ENCODE results near the gene RASGRP3. TPM values are rescaled to one million over a fixed set of nuclear protein-coding genes. Genes with fewer than 3 reads are reported as not detected.

RASGRP3 gene
- total RNA-seq, 1 donor from 2014 or later: 184 TPM

- no peak for DNase-seq (ENCODE audit: low read depth in 2 of 2)
Observed at GRCh38 chr2:33492399-33493134, 16.1 kb downstream of the RASGRP3 start.

- DNase-seq (ENCODE audit: low read depth in 2 of 2): peak in 1 of 2 donors; percentile 60
Observed at GRCh38 chr2:33494155-33494779, 17.8 kb downstream of the RASGRP3 start.

DNA sequence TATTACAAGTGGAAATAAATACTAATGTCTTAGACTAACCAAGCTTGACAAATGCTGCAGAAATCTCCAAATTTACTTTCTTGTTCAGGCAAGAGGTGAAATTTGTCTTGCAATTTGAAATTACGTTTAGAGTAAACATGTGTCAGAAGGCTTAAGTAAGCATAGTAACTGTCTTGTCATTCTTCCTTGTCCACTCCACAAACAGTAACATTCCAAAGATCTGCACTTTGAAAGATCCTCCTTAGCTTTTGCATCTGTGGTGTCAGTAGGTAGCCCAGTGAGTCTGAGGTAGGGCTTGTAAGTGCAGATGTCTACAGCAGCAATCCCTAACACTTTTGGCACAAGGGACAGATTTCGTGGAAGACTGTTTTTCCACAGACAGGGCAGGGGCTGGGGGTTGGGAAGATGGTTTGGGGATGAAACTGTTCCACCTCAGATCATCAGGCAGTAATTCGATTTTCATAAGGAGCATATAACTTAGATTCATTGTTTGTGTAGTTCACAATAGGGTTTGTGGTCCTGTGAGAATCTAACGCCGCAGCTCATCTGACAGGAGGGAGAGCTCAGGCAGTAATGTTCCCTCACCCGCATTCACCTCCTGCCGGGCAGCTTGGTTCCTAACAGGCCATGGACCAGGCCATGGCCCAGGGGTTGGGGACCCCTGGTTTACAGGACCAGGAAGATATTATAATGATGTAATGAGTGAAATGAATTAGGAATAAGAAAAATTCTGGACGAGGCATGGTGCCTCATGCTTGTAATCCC is 18.6 kb downstream of the RASGRP3 start:
- no peak for DNase-seq (ENCODE audit: low read depth in 2 of 2)

DNA sequence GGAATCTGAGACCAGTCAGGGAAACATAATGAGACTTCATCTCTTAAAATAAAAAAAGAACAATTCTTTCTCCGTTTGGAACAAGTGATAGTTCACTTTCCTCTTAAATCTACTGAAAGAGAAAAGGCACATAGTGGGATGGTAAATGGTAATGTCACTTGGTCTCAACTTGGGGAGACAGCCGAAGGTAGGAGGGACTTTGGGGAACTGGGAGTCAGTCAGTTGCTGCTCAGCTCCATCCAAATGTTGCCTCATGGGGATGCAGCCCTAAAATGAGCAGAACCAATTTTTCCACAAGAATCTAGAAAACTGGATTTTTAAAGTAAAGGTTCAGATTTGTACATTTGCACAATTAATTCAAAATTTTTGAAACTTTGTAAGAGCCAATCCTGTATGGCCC is 19.2 kb downstream of the RASGRP3 start:
- DNase-seq (ENCODE audit: low read depth in 2 of 2): no peak

DNA sequence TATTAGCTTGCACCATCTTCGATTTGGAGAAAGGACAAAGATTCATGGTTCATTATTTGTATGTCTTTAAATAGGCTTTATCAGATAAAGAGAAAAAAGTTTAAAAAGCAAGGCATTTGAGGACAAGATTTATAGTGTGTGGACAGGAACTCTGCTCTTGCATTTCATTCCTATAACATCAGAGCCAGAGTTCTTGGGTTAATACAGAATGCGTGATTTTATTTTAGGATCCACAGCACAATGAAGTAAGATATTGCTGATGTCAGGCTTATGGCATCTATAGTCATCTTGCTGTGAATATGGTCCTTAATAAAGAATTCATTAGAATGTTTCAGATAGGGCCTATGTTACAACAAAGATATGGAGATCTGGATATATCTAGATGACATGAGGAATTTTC is 19.7 kb downstream of the RASGRP3 start:
- DNase-seq (ENCODE audit: low read depth in 2 of 2): peak in 1 of 2 donors; percentile 41

DNA sequence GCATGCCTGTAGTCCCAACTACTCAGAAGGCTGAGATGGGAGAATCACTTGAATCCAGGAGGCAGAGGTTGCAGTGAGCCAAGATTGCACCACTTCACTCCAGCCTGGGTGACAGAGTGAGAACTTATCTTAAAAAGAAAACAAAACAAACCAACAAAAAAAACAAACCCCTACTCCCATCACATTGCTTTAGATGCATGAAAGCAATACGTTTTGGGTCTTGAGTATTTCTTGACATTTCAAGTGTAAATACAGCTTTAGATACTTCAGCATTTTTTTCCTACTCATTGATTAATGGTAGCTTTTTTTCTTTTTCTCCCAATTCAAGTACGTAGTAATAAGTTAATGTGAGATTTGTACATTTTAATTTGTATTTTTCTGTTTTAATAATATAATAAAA is 20.3 kb downstream of the RASGRP3 start:
- DNase-seq (ENCODE audit: low read depth in 2 of 2): no peak

DNA sequence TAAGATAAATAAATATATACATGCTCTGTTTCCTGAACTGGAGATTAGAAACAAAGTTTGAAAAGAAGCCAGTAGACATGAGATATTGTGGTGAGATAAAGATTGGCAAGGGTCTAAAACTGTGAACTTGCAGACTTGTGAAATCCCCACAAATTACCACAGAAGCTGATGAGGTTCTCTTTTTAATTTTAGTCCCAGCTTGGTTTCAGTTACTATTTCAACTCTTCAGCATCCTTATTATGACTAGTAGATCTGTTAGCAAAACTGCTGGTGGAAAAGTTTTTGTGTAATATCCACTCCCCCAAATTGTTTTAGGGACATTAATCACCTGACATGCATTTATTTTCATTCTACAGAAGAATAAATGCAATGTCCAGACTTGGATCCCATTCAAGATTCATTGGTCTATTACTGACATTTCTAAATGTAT is 20.8 kb downstream of the RASGRP3 start:
- DNase-seq (ENCODE audit: low read depth in 2 of 2): peak in 1 of 2 donors; percentile 86

GRCh38 chr2:33498291-33498956 is 22.0 kb downstream of the RASGRP3 start:
- peak in 1 of 2 donors; percentile 56 for DNase-seq (ENCODE audit: low read depth in 2 of 2)

GRCh38 chr2:33500177-33500576 is 23.7 kb downstream of the RASGRP3 start:
- no peak for DNase-seq (ENCODE audit: low read depth in 2 of 2)

DNA sequence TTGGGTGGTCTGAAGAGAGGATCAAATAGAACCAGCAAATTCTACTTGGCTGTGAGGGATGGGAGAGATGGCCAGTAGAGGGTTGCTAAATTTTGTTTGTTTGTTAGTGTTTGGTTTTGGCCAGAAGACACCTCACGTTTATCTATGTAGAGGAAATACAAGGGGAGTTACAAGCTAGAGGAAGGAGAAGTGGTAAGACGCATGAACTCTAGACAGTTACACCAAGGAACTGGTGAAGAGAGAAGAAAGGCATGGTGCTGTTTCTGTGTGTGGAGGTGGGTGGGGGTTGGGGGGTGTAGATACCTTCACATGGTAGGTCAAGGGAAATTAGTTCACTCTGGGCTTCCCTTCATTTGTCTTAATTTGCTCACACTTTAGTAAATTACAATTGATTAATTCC is 25.6 kb downstream of the RASGRP3 start:
- no peak for DNase-seq (ENCODE audit: low read depth in 2 of 2)

- DNase-seq (ENCODE audit: low read depth in 2 of 2): no peak
Observed at GRCh38 chr2:33503002-33503401, 26.6 kb downstream of the RASGRP3 start.

GRCh38 chr2:33505966-33506365 is 29.5 kb downstream of the RASGRP3 start:
- DNase-seq (ENCODE audit: low read depth in 2 of 2): no peak

- no peak for DNase-seq (ENCODE audit: low read depth in 2 of 2)
Observed at GRCh38 chr2:33509908-33510585, 33.6 kb downstream of the RASGRP3 start.

DNA sequence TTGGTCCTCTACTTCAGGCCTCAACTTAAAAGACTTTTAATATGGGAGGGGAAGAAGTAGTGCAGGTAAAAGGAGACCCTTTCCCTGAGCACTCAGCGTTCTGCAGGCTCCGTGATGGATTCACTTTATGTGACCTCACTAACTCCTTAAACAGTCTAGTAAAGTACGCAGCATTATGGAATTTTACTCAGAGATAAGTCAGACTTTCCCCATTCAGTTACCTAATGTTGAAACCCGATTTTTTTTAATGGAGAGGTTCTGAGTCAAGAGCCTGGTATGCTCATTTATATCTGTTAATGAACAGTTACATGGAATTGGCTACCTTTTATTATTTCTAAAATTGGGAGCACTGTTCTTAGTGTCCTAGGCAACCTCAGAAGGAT is 34.1 kb downstream of the RASGRP3 start:
- DNase-seq (ENCODE audit: low read depth in 2 of 2): no peak

GRCh38 chr2:33511141-33511540 is 34.7 kb downstream of the RASGRP3 start:
- no peak for DNase-seq (ENCODE audit: low read depth in 2 of 2)

DNA sequence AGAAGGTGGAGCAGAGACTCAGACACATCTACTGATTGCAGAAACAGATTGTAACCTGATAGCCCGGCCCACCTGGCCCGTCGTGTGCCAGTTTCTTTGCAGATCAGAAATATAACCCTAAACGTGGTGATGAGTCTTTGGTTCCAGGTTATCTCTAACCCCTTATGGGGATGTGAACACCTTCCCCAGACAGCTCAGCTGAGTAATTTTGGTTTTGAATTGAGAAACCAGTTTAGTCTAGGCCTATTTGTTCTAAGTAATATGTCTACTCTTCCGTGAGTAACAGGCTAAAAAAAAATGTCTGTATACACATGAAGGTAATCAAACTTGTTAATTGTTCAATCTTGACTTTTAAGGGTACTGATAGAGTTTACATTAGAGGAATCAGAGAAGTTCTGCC is 35.7 kb downstream of the RASGRP3 start:
- no peak for DNase-seq (ENCODE audit: low read depth in 2 of 2)

GRCh38 chr2:33513480-33513879 is 37.0 kb downstream of the RASGRP3 start:
- DNase-seq (ENCODE audit: low read depth in 2 of 2): no peak

DNA sequence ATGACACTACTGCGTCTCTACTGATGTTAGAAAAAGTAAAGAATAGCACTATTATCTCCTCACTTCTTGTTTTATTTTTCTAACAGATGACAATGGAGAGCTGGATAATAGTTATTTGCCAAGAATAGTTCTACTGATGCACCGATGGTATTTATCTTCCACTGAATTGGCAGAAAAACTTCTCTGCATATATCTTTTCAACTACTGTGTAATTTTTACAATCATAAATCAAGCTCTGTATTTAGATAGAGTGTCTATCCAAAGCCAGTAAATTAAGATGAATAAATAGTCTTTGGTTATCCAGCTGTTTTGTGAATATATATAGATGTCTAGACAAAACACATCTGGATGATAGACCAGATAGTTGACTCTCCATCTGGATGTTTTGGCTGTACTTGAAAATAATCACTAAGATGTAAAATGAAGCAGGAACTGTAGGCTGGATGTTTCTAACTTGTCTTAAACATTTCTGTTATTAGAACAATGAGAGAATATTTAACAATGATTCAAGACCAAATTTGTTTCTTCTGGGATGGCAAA is 40.1 kb downstream of the RASGRP3 start:
- DNase-seq (ENCODE audit: low read depth in 2 of 2): no peak

DNA sequence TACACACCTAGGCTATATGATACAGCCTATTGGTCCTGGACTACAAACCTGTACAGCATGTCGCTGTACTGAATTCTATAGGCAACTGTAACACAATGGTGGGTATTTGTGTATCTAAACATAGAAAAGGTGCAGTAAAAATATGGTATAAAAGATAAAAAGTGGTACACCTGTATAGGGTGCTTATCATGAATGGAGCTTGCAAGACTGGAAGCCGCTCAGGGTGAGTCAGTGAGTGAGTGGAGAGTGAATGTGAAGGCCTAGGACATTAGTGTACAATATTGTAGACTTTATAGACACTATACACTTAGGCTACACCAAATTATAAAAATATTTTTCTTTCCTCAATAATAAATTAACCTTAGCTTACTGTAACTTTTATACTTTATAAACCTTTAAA is 41.8 kb downstream of the RASGRP3 start:
- DNase-seq (ENCODE audit: low read depth in 2 of 2): no peak

- DNase-seq (ENCODE audit: low read depth in 2 of 2): peak in 1 of 2 donors; percentile 23
Observed at GRCh38 chr2:33518929-33519328, 42.5 kb downstream of the RASGRP3 start.

- DNase-seq (ENCODE audit: low read depth in 2 of 2): peak; percentile 95 to 99
Observed at GRCh38 chr2:33521791-33522281, 45.4 kb downstream of the RASGRP3 start.
